ENCODE data around the gene ST6GALNAC2.

ST6GALNAC2 gene

DNA sequence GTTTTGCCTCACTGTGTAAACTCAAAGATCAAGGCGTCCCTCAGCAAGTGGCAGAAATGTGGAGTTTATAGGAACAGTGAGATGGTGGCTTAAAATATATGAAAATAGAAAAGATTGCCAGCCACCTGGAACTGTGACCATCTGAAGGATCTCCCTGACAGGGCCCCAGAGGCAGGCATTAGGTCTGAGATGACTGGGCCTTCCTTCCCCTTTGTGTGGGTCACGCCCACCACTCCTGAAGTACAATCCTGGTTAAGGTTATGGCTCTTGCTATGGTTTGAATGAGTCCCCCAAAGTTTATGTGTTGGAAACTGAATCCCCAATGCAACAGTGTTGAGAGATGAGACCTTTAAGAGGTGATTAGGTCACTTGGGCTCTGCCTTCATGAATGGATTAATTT, 6.4 kb downstream of the ST6GALNAC2 start:
- Histone ChIP-seq H3K4me3 (ENCODE audit: extremely low read depth, insufficient read depth, low read length, poor library complexity, severe bottlenecking) (no peak overlapping the region), H3K9me3 (ENCODE audit: control insufficient read depth, low read length) (no peaks in the 10 kb centered on the region), H3K4me1 (ENCODE audit: control insufficient read depth, insufficient read depth, low read length, poor library complexity, severe bottlenecking) (no peaks in the 10 kb centered on the region), H3K27ac (ENCODE audit: low read depth, low read length, severe bottlenecking) (no peak overlapping the region), H3K36me3 (ENCODE audit: control insufficient read depth, insufficient read depth, low read length) (no peaks in the 10 kb centered on the region)
- WGBS, 2 experiments (ENCODE audit: insufficient coverage in 2 of 2): 100% methylated on average over 1 of the region's 2 CpGs

DNA sequence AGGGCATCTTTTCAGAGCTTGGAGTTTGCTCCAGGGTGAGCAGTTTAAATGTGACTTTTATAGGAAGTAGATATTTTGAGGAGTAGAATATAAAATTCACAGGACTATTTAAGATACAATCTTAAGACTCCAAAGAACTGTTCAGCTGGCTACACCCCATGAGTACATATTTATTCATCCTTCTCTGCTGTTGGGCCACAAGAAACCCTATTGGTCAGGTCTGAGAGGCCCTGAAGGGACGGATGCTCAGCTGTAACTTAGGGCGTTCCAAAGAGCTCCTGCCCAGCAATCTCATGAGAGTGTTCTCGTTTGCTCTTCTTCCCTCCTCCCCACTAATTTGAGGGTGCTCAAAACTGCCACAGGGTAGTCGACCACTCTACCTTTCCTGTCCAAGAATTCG, 7.3 kb downstream of the ST6GALNAC2 start:
- Histone ChIP-seq H3K9me3 (ENCODE audit: control insufficient read depth, low read length) (no peaks in the 10 kb centered on the region), H3K4me3 (ENCODE audit: extremely low read depth, insufficient read depth, low read length, poor library complexity, severe bottlenecking) (no peak overlapping the region), H3K27ac (ENCODE audit: low read depth, low read length, severe bottlenecking) (no peak overlapping the region), H3K4me1 (ENCODE audit: control insufficient read depth, insufficient read depth, low read length, poor library complexity, severe bottlenecking) (no peaks in the 10 kb centered on the region), H3K36me3 (ENCODE audit: control insufficient read depth, insufficient read depth, low read length) (no peaks in the 10 kb centered on the region)
- 88% methylated on average over 4 of the region's 5 CpGs; no CpG with 5 or more reads in 1 of the 2 experiments for WGBS, 2 experiments (ENCODE audit: insufficient coverage in 2 of 2)

DNA sequence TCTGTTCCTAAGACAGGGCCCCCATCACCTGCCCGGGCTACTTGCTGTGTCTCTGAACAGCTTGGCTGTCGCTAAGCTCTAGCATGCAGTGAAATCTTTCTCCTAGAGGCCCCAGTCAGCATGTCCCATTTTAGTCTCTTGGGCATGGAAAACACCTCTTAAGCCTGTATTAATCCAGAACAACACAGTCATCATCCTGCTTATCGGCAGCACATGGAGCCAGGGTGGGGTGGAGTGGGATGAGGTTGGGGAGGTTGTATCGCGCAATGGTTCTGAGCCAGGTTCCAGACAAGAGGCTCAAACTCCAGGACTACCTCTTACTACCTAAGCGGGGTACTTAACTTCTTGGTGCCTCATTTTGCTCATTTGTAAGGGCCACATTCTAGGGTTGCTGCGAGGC, 7.8 kb downstream of the ST6GALNAC2 start:
- no peak overlapping the region for H3K27ac ChIP-seq (ENCODE audit: low read depth, low read length, severe bottlenecking)
- no peak overlapping the region for H3K4me3 ChIP-seq (ENCODE audit: extremely low read depth, insufficient read depth, low read length, poor library complexity, severe bottlenecking)
- WGBS, 2 experiments (ENCODE audit: insufficient coverage in 2 of 2): 94 to 98% methylated on average over 4 to 6 of the region's 7 CpGs
- no peaks in the 10 kb centered on the region for H3K9me3 ChIP-seq (ENCODE audit: control insufficient read depth, low read length)
- H3K4me1 ChIP-seq (ENCODE audit: control insufficient read depth, insufficient read depth, low read length, poor library complexity, severe bottlenecking): no peaks in the 10 kb centered on the region
- H3K36me3 ChIP-seq (ENCODE audit: control insufficient read depth, insufficient read depth, low read length): no peaks in the 10 kb centered on the region

DNA sequence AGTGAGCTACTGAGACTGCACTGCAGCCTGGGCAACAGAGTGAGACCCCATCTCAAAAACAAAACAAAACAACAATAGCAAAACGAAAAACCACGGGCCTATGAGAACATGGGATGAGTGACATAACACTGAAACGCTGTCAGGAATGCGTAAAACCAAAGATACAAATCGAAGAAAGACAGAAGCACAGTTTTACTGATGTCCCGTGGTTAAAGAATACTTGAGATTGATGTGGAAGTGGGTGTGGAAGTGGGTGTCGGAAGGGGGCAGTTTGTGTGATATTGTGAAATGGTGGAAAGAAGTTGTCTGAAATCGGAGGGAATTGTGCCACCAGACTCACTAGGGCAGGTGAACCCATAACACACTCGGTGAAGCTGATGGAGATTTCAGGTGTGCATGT, 9.5 kb downstream of the ST6GALNAC2 start:
- Histone ChIP-seq H3K4me3 (ENCODE audit: extremely low read depth, insufficient read depth, low read length, poor library complexity, severe bottlenecking) (no peak overlapping the region), H3K4me1 (ENCODE audit: control insufficient read depth, insufficient read depth, low read length, poor library complexity, severe bottlenecking) (no peaks in the 10 kb centered on the region), H3K36me3 (ENCODE audit: control insufficient read depth, insufficient read depth, low read length) (no peaks in the 10 kb centered on the region), H3K9me3 (ENCODE audit: control insufficient read depth, low read length) (no peaks in the 10 kb centered on the region), H3K27ac (ENCODE audit: low read depth, low read length, severe bottlenecking) (no peak overlapping the region)
- 97 to 99% methylated on average over 8 of the region's 9 CpGs for WGBS, 2 experiments (ENCODE audit: insufficient coverage in 2 of 2)

DNA sequence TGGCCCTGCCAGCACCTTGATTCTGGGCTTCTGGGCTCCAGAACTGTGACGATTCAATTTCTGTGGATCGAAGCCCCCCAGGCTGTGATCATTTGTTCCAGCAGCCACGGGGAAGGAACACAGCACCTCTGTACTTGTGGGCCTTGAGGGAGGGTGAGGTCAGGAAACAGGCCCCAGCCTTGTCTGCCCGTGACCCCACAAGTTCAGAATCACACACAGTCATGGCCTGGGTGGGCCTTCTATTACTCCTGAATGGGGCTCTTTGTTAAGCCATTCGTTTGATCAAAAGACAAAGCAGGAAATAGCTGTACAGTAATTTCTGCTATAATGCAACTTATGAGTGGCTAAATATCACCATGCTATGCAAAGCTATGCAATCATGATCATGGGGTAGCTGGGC, 10.1 kb downstream of the ST6GALNAC2 start:
- peaks cover 5% of the 10 kb centered on the region for H3K9me3 ChIP-seq (ENCODE audit: control insufficient read depth, low read length)
- no peaks in the 10 kb centered on the region for H3K36me3 ChIP-seq (ENCODE audit: control insufficient read depth, insufficient read depth, low read length)
- no peak overlapping the region for H3K4me3 ChIP-seq (ENCODE audit: extremely low read depth, insufficient read depth, low read length, poor library complexity, severe bottlenecking)
- H3K27ac ChIP-seq (ENCODE audit: low read depth, low read length, severe bottlenecking): peak overlapping the region; percentile 36
- WGBS, 2 experiments (ENCODE audit: insufficient coverage in 2 of 2): 86% methylated on average over 3 of the region's 5 CpGs; no CpG with 5 or more reads in 1 of the 2 experiments
- no peaks in the 10 kb centered on the region for H3K4me1 ChIP-seq (ENCODE audit: control insufficient read depth, insufficient read depth, low read length, poor library complexity, severe bottlenecking)

DNA sequence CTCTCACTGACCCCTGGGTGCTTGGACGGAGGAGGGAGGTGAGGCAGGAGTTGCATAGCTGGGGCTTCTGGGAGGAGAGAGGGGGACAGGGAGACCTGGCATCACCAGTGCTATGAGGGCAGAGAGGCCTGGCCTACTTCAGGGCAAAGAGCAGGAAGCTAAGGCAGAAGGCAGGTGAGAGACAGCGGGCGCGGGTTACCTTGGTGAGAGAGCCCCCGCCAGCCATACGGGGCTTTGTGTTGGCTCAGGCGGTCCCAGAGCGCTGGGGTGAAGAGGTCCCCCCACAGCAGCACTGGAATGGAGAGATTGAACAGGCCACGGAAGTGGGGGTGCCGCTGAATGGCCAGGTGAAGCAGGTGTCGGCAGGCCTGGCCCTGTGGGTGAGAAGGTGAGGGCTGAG, 11.5 kb downstream of the ST6GALNAC2 start:
- Histone ChIP-seq H3K4me1 (ENCODE audit: control insufficient read depth, insufficient read depth, low read length, poor library complexity, severe bottlenecking) (peaks cover 3% of the 10 kb centered on the region), H3K9me3 (ENCODE audit: control insufficient read depth, low read length) (peaks cover 7% of the 10 kb centered on the region), H3K36me3 (ENCODE audit: control insufficient read depth, insufficient read depth, low read length) (no peaks in the 10 kb centered on the region), H3K4me3 (ENCODE audit: extremely low read depth, insufficient read depth, low read length, poor library complexity, severe bottlenecking) (no peak overlapping the region), H3K27ac (ENCODE audit: low read depth, low read length, severe bottlenecking) (no peak overlapping the region)
- WGBS, 2 experiments (ENCODE audit: insufficient coverage in 2 of 2): 99% methylated on average over 10 of the region's 11 CpGs

DNA sequence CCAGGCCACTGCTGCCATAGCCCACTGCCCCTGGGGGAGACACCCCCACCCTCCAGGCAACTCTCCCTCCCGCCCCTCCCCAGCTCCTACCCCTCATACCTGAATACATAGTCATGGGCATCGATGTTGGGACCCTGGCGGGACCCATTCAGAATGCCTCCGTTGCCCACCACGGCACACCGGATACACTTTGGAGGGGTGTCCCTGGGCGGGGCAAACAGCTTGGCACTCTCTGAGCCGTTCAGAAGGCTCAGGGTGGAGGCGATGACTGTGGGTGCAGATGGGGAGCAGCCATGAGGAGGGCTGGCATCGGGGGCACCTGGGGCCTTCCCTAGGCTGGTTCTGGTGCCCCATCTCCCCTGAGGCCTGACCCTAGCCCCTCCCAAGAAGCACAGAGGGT, 12.6 kb downstream of the ST6GALNAC2 start:
- peaks cover 3% of the 10 kb centered on the region for H3K4me1 ChIP-seq (ENCODE audit: control insufficient read depth, insufficient read depth, low read length, poor library complexity, severe bottlenecking)
- no peaks in the 10 kb centered on the region for H3K36me3 ChIP-seq (ENCODE audit: control insufficient read depth, insufficient read depth, low read length)
- 94 to 98% methylated on average over 8 to 9 of the region's 10 CpGs for WGBS, 2 experiments (ENCODE audit: insufficient coverage in 2 of 2)
- peaks cover 7% of the 10 kb centered on the region for H3K9me3 ChIP-seq (ENCODE audit: control insufficient read depth, low read length)
- no peak overlapping the region for H3K27ac ChIP-seq (ENCODE audit: low read depth, low read length, severe bottlenecking)
- no peak overlapping the region for H3K4me3 ChIP-seq (ENCODE audit: extremely low read depth, insufficient read depth, low read length, poor library complexity, severe bottlenecking)

DNA sequence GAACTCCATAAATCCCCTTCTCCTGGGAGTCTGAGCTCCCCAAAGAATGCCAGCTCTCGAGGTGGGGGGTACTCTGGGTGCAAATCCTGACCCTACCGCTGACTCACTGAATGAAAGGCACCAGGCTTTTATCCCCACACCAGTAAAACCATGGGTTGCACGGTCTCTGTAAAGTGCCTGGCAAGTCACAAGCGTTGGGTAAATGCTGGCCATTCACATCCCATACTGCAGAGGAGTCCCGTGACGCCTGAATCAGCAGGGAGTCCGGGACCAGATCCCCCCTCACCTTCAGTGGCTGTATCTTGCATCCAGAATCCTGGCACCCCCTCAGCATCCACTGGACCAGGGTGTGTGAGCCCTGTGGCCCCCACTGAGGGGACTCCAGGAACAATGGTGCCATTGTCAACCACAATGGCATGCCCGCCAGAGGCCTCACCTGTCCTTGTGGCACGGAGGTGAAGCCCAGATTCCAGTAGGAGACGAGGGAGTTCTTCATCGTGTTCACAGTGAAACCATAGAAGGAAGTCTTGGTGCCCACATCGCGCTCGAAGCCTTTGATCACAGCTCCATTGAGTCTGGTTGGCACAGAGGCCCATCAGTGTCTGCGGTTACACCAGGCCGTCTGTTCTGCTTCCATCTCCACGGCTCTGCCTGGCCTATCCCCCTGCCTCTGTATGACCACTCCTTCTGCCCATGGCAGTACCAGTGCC, 13.3 kb downstream of the ST6GALNAC2 start:
- Histone ChIP-seq H3K9me3 (ENCODE audit: control insufficient read depth, low read length) (peaks cover 7% of the 10 kb centered on the region), H3K4me3 (ENCODE audit: extremely low read depth, insufficient read depth, low read length, poor library complexity, severe bottlenecking) (no peak overlapping the region), H3K27ac (ENCODE audit: low read depth, low read length, severe bottlenecking) (no peak overlapping the region), H3K36me3 (ENCODE audit: control insufficient read depth, insufficient read depth, low read length) (no peaks in the 10 kb centered on the region), H3K4me1 (ENCODE audit: control insufficient read depth, insufficient read depth, low read length, poor library complexity, severe bottlenecking) (peaks cover 3% of the 10 kb centered on the region)
- 96% methylated on average over 14 to 17 of the region's 17 CpGs for WGBS, 2 experiments (ENCODE audit: insufficient coverage in 2 of 2)

DNA sequence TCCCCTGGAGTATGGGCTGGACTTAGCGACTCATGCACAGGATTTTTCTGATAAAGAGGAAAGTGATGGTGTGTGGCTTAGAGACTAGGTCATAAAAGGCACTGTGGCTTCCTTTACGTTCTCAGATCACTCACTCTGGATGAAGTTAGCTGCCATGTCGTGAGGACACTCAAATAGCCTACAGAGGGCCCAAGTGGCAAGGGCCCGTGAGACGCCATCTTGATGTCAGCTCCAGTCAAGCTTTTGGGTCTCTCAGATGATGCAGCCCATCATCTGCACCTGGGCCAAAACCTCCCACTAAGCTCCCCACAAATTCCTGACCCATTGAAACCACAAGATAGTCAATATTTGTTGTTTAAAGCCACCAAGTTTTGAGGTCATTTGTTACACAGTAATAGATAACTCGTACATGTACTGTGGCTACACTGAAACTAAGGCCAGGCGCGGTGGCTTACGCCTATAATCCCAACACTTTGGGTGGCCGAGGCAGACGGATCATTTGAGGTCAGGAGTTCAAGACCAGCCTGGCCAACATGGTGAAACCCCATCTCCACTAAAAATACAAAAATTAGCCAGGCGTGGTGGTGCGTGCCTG, 14.7 kb downstream of the ST6GALNAC2 start:
- H3K36me3 ChIP-seq (ENCODE audit: control insufficient read depth, insufficient read depth, low read length): peaks cover 7% of the 10 kb centered on the region
- no peak overlapping the region for H3K27ac ChIP-seq (ENCODE audit: low read depth, low read length, severe bottlenecking)
- WGBS, 2 experiments (ENCODE audit: insufficient coverage in 2 of 2): 94% methylated on average over 11 to 12 of the region's 13 CpGs
- H3K4me1 ChIP-seq (ENCODE audit: control insufficient read depth, insufficient read depth, low read length, poor library complexity, severe bottlenecking): peaks cover 3% of the 10 kb centered on the region
- peaks cover 7% of the 10 kb centered on the region for H3K9me3 ChIP-seq (ENCODE audit: control insufficient read depth, low read length)
- no peak overlapping the region for H3K4me3 ChIP-seq (ENCODE audit: extremely low read depth, insufficient read depth, low read length, poor library complexity, severe bottlenecking)

DNA sequence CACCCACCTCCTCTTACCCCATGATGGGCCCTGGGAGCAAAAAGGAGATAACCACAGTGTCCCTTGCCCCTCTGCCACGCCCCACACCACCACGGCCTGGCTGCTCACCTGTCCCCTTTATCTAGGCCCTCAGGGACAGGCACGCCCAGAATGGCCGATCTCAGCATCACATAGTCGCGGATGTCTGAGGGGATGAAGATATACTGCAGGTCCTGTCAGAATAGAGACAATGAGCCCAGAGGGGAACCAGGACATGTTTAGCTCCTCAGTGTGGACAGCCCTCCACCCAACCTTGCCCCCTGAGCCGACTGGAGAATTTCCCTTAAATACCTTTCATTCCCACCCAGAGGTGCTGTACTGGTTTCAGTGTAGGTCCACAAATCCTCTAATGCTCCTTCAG, 15.2 kb downstream of the ST6GALNAC2 start:
- 87 to 94% methylated on average over 6 to 7 of the region's 7 CpGs for WGBS, 2 experiments (ENCODE audit: insufficient coverage in 2 of 2)
- Histone ChIP-seq H3K36me3 (ENCODE audit: control insufficient read depth, insufficient read depth, low read length) (peaks cover 12% of the 10 kb centered on the region), H3K27ac (ENCODE audit: low read depth, low read length, severe bottlenecking) (no peak overlapping the region), H3K4me1 (ENCODE audit: control insufficient read depth, insufficient read depth, low read length, poor library complexity, severe bottlenecking) (peaks cover 3% of the 10 kb centered on the region), H3K4me3 (ENCODE audit: extremely low read depth, insufficient read depth, low read length, poor library complexity, severe bottlenecking) (no peak overlapping the region), H3K9me3 (ENCODE audit: control insufficient read depth, low read length) (peaks cover 7% of the 10 kb centered on the region)

DNA sequence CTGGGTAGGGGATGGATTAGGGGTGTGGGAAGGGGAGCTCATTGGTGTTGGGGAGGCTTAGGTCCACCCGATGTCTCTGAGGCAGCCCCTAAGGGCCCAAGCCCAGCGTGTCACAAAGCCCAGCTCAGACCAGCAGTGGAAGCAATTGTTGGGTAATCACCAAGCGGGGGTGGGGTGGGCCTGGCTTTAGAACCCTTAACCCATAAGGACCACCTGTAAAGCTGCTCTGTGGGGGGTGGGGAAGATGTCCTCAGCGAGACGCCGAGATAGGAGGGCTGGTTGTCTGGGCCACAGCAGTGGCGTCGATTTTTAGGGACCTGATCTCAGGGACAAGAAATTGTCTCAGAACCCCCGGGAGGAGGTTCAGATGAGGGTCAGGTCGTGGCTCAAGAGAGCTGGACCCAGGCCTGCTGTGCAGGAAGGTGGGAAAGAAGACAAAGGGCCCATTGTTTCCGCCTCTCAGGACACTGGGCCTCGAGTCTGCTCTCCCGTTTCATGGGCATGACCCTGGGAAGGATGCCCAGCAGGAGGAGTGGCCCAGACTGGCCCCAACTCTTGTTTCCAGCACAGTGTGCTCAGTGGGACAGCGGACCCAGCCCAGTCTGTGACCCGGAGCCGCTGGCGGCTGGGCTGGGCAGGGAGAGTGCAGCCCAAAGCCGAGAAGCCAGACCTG, 15.9 kb downstream of the ST6GALNAC2 start:
- 60 to 64% methylated on average over 14 to 15 of the region's 18 CpGs for WGBS, 2 experiments (ENCODE audit: insufficient coverage in 2 of 2)
- Histone ChIP-seq H3K4me3 (ENCODE audit: extremely low read depth, insufficient read depth, low read length, poor library complexity, severe bottlenecking) (no peak overlapping the region), H3K4me1 (ENCODE audit: control insufficient read depth, insufficient read depth, low read length, poor library complexity, severe bottlenecking) (peaks cover 3% of the 10 kb centered on the region), H3K9me3 (ENCODE audit: control insufficient read depth, low read length) (peaks cover 7% of the 10 kb centered on the region), H3K27ac (ENCODE audit: low read depth, low read length, severe bottlenecking) (no peak overlapping the region), H3K36me3 (ENCODE audit: control insufficient read depth, insufficient read depth, low read length) (peaks cover 18% of the 10 kb centered on the region)
